GM21576 (cell line): ENCODE data around the gene A4GNT.
"Not testable (repeated sequence)": the region's sequence is repeated elsewhere in the genome, so short reads cannot be mapped to it uniquely, and the experiment has no call there.

ENCODE experiments used
- ATAC-seq: cut with Tn5 transposase; IDR thresholded peaks from one replicate; pipeline ENCODE4 v1.9.1; 2021; ENCODE audit warnings: mild to moderate bottlenecking, moderate library complexity; ENCODE audit not compliant: unreplicated experiment

The A4GNT gene

GRCh38 chr3:138132239-138132638 lies at the start of gene A4GNT:
TSS of gene A4GNT (minus strand) at chr3:138132390. CDS start at chr3:138131256, 1,134 bp downstream.
- no peak for ATAC-seq

DNA sequence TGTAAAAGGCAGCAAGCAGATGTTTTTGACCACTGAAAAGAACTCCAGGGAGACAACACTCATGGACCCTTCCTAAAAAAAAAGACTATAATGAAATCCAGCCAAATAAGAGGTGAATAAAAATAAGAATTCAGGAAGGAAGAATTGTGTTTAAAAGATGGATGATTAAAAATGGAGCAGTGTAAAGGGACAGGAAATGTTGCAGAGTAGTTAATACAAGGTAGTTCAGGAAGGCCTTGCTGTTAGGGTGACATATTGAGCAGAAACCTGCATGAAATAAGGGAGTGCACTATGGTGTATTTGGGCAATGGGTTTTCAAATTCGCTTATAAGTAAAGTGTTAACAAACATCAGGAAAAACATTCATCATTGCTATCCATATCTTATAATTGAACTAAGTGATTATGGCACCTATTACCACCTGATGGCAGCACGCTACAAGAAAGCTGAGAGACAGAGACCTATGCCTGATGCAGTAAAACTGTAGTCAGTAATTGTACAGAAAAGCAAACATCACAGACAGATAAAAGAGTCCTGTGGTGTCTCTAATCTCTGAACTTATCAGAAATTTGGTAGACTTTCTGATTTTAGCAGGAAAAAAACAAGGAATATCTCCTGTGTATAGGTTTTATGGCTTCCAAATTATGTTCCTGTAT lies 48.3 kb upstream of the A4GNT start:
- ATAC-seq = peak; percentile 82

GRCh38 chr3:138174421-138175131 lies 42.4 kb upstream of the A4GNT start, which contains the start of gene DBR1:
TSS of gene DBR1 (minus strand) at chr3:138174921. CDS start at chr3:138174795, 126 bp downstream.
- ATAC-seq = peak; percentile 93

- no peak for ATAC-seq
Measured at GRCh38 chr3:138173769-138174420, 41.7 kb upstream of the A4GNT start.

DNA sequence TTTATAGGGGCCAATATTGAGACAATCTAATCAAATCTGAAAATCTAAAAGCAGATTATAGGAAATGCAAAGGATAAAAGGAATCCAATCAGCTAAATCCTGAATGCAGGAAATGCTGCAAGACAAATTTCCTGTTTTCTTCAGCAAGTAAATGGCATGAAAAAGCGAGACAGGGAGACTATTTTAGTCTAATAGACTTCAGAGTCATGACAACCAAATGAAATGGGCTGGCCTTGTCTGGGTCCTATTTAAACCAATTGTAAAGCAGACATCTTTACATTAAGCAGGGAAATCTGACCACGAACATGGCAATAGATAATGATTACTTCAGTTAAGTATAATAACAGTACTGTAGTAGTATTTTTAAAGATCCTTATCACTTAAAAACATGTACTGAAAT lies 40.4 kb upstream of the A4GNT start:
- no peak for ATAC-seq

DNA sequence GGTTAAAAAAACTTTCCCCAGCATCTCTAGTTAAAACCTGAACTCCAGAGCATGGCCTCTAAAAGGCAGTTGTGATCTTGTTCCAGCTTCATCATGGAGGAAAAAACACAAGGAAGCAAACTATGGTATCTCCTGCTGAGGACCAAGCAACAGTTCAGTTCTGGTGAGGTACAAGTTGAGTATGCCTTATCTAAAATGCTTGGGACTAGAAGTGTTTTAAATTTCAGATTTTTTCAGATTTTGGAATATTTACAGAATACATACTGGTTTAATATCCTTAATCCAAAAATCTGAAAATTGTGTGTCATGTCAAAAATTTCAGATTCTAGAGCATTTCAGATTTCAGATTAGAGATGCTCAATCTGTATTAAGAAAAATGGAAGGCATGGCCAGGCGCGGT lies 32.9 kb upstream of the A4GNT start:
- no peak for ATAC-seq

DNA sequence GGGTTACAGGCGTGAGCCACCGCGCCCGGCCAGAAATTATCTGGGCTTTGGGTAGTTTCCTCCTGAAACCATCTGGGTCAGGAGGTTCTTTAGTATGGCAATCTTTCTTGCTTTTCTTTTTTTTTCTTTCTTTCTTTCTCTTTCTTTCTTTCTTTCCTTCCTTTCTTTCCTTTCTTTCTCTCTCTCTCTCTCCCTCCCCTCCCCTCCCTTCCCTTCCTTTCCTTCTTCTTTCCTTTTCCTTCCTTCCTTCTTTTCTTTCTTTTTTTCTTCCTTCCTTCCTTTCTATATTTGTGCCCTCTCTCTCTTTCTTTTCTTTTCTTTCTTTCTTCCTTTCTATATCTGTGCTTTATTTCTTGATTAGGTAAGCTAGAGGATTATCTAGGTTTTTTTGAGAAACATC lies 25.6 kb upstream of the A4GNT start:
- no peak for ATAC-seq

DNA sequence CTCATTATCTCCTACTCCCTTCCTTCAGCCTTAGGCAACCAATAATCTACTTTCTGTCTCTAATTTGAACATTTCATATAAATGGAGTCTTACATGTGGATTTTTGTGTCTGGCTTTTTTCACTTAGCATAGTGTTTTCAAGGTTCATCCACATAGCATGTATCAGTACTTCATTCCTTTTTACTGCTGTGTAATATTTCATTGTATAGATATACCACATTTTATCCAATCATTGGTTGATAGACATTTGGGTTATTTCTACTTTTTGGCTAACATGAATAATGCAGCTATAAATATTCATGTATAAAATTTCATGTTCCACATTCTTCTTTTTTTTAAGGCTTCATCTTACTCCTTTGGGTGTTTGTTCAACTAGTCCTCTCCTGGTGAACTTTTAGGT lies 22.3 kb upstream of the A4GNT start:
- no peak for ATAC-seq

DNA sequence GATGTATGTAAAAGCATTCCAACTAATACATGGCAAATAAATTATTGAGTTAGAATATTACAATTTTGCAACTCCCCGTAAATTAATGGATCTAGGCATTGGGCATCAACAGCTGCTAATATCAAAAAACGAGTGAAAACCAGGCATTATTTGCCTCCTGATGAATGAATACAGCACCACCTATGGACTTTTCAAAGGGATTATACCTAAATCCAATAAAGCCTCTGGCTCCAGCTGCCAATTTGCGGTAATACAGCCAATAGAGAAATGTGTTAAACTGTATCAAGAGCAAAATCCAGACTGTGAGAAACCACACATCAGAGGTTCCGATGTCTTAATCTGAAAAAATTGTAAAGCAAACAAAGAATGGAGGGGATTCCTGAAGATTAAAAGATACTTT lies 16.3 kb upstream of the A4GNT start:
- ATAC-seq = no peak

DNA sequence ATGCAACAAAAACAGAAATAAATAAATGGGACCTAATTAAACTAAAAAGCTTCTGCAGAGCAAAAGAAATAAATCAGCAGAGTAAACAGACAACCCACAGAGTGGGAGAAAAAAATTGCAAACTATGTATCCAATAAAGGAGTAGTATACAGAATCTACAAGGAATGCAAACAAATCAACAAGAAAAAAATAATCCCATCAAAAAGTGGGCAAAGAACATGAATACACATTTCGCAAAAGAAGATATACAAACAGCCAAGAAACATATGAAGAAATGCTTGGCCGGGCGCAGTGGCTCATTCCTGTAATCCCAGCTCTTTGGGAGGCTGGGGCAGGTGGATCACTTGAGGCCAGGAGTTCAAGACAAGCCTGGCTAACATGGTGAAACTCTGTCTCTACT lies 10.0 kb upstream of the A4GNT start:
- ATAC-seq = not testable (repeated sequence)

DNA sequence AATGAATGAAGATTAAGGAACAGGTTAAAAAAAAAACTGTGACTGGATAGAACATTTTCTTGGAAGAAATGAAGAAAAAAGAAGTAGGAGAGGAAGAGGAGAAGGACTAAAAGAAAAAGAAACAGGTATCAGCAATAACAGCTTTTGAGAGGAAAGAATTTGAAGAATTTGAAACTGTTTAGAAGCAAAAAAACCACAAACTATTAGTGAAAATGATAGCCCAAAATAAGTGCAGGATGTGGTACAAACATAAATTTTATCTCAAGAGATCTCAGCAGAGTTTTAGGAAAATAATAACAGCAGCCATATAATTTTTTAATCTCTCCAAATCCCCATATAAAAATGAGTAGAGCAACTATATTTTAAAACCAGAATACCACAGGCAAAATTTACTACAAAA lies 8.8 kb upstream of the A4GNT start:
- ATAC-seq = no peak

DNA sequence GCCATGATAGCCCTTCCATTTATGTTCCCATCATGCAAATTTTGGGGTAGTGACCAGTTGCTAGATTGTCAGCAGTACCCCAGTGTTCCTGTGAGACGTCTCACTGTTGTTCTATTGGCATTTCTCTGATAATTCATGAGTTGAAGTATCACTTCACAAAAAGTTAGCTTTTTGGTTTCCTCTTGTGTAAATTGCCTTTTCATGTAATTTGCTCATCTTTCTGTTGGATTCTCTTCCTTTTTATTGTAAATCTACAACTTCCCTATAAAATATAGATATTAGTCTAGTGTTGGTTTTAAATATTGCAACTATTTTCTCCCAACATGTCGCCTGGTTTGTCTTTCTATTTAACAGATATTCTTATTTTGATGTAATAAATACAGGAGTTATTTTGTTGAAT lies 7.5 kb upstream of the A4GNT start:
- no peak for ATAC-seq

GRCh38 chr3:138137861-138138260 lies 5.7 kb upstream of the A4GNT start:
- ATAC-seq = no peak

DNA sequence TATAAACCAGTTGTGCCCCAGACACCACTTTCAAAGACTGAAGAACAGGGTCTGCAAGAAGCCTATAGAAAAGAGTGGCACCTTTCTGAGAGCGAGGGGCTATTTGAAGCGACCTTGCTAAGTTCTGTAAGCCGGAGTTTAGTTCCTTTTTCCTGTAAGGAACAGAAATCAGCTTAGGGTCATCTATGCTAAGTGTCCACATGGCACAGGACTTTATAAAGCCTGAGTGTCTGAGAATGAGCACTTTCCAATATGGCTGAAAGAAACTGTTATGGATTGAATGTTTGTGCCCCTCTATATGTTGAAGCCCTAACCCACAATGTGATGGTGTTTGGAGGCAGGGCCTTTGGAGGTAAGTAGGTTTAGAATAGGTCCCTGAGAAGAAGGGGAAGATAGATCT lies 4.0 kb upstream of the A4GNT start:
- no peak for ATAC-seq

DNA sequence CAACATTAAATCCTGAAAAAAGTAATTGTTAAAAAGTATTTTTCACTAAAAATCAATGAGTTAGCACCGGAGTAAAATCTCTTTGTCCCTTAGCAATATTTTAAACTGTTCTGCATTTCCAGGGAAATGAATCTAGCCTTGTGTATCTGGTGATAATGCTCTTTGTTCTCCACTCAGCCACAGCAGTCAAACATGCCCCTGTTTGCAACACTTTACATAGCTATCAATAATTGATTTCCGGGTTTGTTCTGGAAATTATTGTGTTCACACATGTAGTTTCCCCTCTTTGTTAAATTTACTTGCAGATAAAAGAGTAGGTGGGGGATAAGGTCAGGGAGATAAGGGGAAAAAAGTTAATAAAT lies 3.6 kb upstream of the A4GNT start:
- no peak for ATAC-seq

- ATAC-seq = no peak
Measured at GRCh38 chr3:138135146-138135832, 3.1 kb upstream of the A4GNT start.

DNA sequence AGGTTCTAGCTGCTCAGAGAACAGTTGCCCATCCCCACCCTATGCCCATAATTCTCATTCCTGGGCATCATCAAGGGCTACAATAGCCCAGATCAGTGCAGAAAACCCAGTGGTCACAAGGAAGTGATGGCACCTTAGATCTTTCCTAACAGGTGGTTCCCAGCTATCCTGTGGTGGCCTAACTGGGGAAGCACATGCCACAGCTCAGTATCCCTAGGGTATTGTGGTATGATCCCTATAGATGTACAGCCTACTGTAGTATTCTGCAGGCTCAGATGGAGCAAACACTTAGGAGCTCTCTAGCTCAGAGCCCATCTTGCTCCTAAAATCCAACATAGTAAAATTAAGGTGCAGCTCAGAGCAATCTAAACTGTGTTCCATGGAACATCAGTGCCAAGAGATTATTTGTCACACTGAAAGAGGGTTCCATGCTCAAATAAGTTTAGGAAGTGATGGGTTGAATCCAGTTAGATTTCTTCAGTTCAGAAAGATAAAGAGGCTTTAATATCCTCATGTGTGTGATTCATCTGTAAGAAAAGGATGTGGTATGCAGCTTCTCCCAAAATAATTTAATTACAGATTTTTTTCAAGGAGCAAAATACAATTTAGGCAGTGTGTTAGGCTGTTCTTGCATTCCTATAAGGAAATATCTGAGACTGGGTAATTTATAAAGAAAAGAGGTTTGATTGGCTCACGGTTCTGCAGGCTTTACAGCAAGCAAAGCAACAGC lies 4.4 kb downstream of the A4GNT start:
- no peak for ATAC-seq

DNA sequence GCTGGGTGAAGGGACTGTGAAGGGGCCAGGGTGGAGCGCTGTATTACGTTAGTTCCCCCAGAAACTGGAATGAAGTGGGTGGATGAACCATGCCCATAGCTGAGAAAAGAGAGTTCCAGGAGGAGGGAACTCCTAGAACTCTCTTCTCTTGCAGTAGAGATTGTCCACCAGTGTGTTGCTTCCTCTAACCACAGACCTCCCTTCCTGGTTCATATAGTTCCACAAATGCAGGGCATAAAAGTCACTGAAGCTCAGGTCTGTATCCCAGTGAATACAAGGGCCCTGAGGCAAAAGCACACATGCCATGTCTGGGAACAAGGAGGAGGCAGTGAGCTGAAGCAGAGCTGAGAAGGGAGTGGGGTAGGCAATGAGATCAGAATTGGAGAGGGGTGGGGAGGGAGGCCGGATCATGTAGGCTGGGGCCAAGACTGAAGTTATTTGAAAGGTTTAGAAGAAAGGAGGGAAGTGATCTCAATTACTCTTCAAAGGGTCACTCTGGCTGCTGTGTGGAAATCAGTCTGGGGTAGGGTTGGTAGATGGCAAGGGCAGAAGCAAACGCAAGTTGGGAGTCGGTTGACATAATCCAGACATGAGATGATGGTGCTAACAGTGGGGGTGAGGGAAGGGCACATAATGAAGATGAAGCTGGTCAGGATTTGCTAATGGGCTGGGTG lies 6.5 kb downstream of the A4GNT start:
- ATAC-seq = no peak

GRCh38 chr3:138124706-138125355 lies 7.4 kb downstream of the A4GNT start:
- ATAC-seq = no peak

DNA sequence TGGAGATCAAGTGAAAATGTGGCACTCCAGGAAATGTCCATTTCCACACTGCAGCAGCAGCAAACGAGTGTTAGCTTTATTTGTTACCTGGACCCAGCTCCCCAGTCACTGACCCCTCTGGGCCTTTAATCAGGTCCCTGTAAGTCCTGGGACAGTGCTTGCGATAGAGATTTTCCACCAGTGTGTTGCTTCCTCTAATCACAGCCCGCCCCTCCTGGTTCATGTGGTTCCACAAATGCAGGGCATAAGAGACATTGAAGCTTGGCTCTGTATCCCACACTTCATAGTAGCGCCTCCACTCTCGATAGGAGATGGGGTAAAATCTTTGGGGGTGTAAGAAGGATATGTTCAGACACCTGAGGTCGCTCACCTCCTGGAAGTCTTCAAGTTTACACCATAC lies 8.0 kb downstream of the A4GNT start:
- ATAC-seq = no peak
